Stimulated activated CD4-positive, alpha-beta T cell treated with anti-CD3 and anti-CD28 coated beads, Interleukin-2, amount 100 ng/mL, for 4 hours (primary cell): ENCODE data around the gene CCDC34.

ENCODE experiments used
- DNase-seq: peaks from one replicate; pipeline ENCODE4 v3.0.0-alpha.2; 2020; ENCODE audit warnings: low read depth

The CCDC34 gene

GRCh38 chr11:27290261-27291050, 72.6 kb downstream of the CCDC34 start:
- DNase-seq = no peak
